Smooth muscle cell (in vitro differentiated cells): Measurements from ENCODE around the gene TRAPPC11. TPM values are rescaled to one million over a fixed set of nuclear protein-coding genes. Genes with fewer than 3 reads are reported as not detected.

Experiments used
- DNase-seq: peaks from one replicate; lab custom pipeline; 2025; ENCODE audit not compliant: unreplicated experiment; lab: John Stamatoyannopoulos, UW
- H2AFZ ChIP-seq: fragments of 200-600 bp; sonication (generic); 2 replicates; pipeline ENCODE4 v1.6.0; 2016; ENCODE audit warnings: antibody characterized with exemption, low read depth, mild to moderate bottlenecking
- H3F3A ChIP-seq: fragments of 200-600 bp; sonication (generic); 2 replicates; pipeline ENCODE4 v1.6.0; 2017; ENCODE audit warnings: antibody characterized with exemption, low read depth
- H3K27ac ChIP-seq: fragments of 200-600 bp; sonication (generic); 2 replicates; pipeline ENCODE4 v1.5.1; 2016; ENCODE audit warnings: low read depth, mild to moderate bottlenecking
- H3K27me3 ChIP-seq: fragments of 200-600 bp; sonication (generic); 2 replicates; pipeline ENCODE4 v1.6.1; 2016; ENCODE audit warnings: low read depth, mild to moderate bottlenecking
- H3K36me3 ChIP-seq: fragments of 200-600 bp; sonication (generic); 2 replicates; pipeline ENCODE4 v1.5.1; 2016; ENCODE audit warnings: low read depth
- H3K4me1 ChIP-seq: fragments of 200-600 bp; sonication (generic); 2 replicates; pipeline ENCODE4 v1.5.1; 2016; ENCODE audit warnings: low read depth
- H3K4me2 ChIP-seq: fragments of 200-600 bp; sonication (generic); 2 replicates; pipeline ENCODE4 v1.6.0; 2016; ENCODE audit warnings: mild to moderate bottlenecking
- H3K4me3 ChIP-seq: fragments of 200-600 bp; sonication (generic); 2 replicates; pipeline ENCODE4 v1.5.1; 2016; ENCODE audit warnings: mild to moderate bottlenecking
- H3K79me2 ChIP-seq: fragments of 200-600 bp; sonication (generic); 2 replicates; pipeline ENCODE4 v1.6.0; 2016; ENCODE audit warnings: low read depth, mild to moderate bottlenecking
- H3K9ac ChIP-seq: fragments of 200-600 bp; sonication (generic); 2 replicates; pipeline ENCODE4 v1.6.0; 2016; ENCODE audit warnings: low read depth
- H3K9me3 ChIP-seq: fragments of 200-600 bp; sonication (generic); replicated peaks from 2 replicates; pipeline ENCODE4 v1.5.1; 2016; ENCODE audit warnings: low read depth
- H4K20me1 ChIP-seq: fragments of 200-600 bp; sonication (generic); 2 replicates; pipeline ENCODE4 v1.6.0; 2016; ENCODE audit warnings: low read depth
- CTCF ChIP-seq: fragments of 200-600 bp; sonication (generic); IDR thresholded peaks from 2 replicates; pipeline ENCODE4 v1.5.1; 2017; ENCODE audit warnings: borderline replicate concordance, mild to moderate bottlenecking, antibody characterized with exemption; ENCODE audit not compliant: insufficient read depth, poor library complexity, severe bottlenecking
- WGBS: methylation state at CpG from one replicate; pipeline ENCODE4 v1.1.7; 2016; ENCODE audit warnings: low lambda C conversion rate; 5-methylcytosine and 5-hydroxymethylcytosine counted together
- polyA plus RNA-seq: library from polyadenylated mRNA; unstranded; fragments of >200 nt; fragmentation: Nextera tagmentation; extraction: Ambion mirVana; gene quantifications from 2 replicates; pipeline ENCODE4 v1.2.1, GENCODE V29; 2016
- total RNA-seq: library from RNA; depleted of rRNA; stranded (reverse); fragments of >200 nt; gene quantifications from 2 replicates; pipeline ENCODE4 v1.2.3, GENCODE V29; 2014

The TRAPPC11 gene
- total and polyA plus RNA-seq, 2 experiments from 2014 or later, result 12.4 to 41.0 TPM

- no peak overlapping the region for H3K4me2 ChIP-seq
- no peaks in the 10 kb centered on the region for H3K36me3 ChIP-seq
- DNase-seq, result no peak
- no peaks in the 10 kb centered on the region for H3K27me3 ChIP-seq
- peaks cover 10% of the 10 kb centered on the region for H3K4me1 ChIP-seq
- H3K4me3 ChIP-seq, result peak overlapping the region; percentile 35
- H2AFZ ChIP-seq, result peak overlapping the region; percentile 96
- H3F3A ChIP-seq, result no peaks in the 10 kb centered on the region
- no peak overlapping the region for H3K27ac ChIP-seq
- no peaks in the 10 kb centered on the region for H3K79me2 ChIP-seq
- H4K20me1 ChIP-seq, result no peaks in the 10 kb centered on the region
- H3K9ac ChIP-seq, result no peak overlapping the region
- TF ChIP-seq CTCF, result no peak
- 70% methylated on average over 4 of the region's 4 CpGs for WGBS
- H3K9me3 ChIP-seq, result no peaks in the 10 kb centered on the region
Measured at GRCh38 chr4:183618681-183619080, 40.4 kb upstream of the TRAPPC11 start.

GRCh38 chr4:183620421-183620820, 38.7 kb upstream of the TRAPPC11 start:
- H3K4me1 ChIP-seq, result peaks cover 10% of the 10 kb centered on the region
- no peak for TF ChIP-seq CTCF
- H2AFZ ChIP-seq, result no peak overlapping the region
- no peaks in the 10 kb centered on the region for H3K27me3 ChIP-seq
- no peaks in the 10 kb centered on the region for H4K20me1 ChIP-seq
- H3K27ac ChIP-seq, result no peak overlapping the region
- no peaks in the 10 kb centered on the region for H3K36me3 ChIP-seq
- no peak overlapping the region for H3K4me3 ChIP-seq
- no peak overlapping the region for H3K9ac ChIP-seq
- 97% methylated on average over 2 of the region's 2 CpGs for WGBS
- no peak for DNase-seq
- no peak overlapping the region for H3K4me2 ChIP-seq
- H3K9me3 ChIP-seq, result no peaks in the 10 kb centered on the region
- no peaks in the 10 kb centered on the region for H3F3A ChIP-seq
- H3K79me2 ChIP-seq, result no peaks in the 10 kb centered on the region

GRCh38 chr4:183621875-183622274, 37.2 kb upstream of the TRAPPC11 start:
- Histone ChIP-seq H3K4me2 (no peak overlapping the region), H3K4me3 (no peak overlapping the region), H3K9ac (no peak overlapping the region), H3K4me1 (peaks cover 10% of the 10 kb centered on the region), H3F3A (no peaks in the 10 kb centered on the region), H3K27me3 (no peaks in the 10 kb centered on the region), H3K9me3 (no peaks in the 10 kb centered on the region), H3K27ac (no peak overlapping the region), H3K79me2 (no peaks in the 10 kb centered on the region), H4K20me1 (no peaks in the 10 kb centered on the region), H2AFZ (no peak overlapping the region), H3K36me3 (no peaks in the 10 kb centered on the region)
- 97% methylated on average over 1 of the region's 1 CpG for WGBS
- DNase-seq, result no peak
- TF ChIP-seq CTCF, result no peak

- no peaks in the 10 kb centered on the region for H3K4me1 ChIP-seq
- no peak overlapping the region for H3K27ac ChIP-seq
- no peak for DNase-seq
- TF ChIP-seq CTCF, result no peak
- no peaks in the 10 kb centered on the region for H3F3A ChIP-seq
- 86% methylated on average over 6 of the region's 6 CpGs for WGBS
- H3K4me2 ChIP-seq, result no peak overlapping the region
- H3K79me2 ChIP-seq, result no peaks in the 10 kb centered on the region
- H3K9me3 ChIP-seq, result no peaks in the 10 kb centered on the region
- H3K9ac ChIP-seq, result no peak overlapping the region
- no peaks in the 10 kb centered on the region for H4K20me1 ChIP-seq
- no peaks in the 10 kb centered on the region for H3K36me3 ChIP-seq
- no peaks in the 10 kb centered on the region for H3K27me3 ChIP-seq
- no peak overlapping the region for H3K4me3 ChIP-seq
- H2AFZ ChIP-seq, result no peak overlapping the region
Measured at GRCh38 chr4:183624548-183624947, 34.5 kb upstream of the TRAPPC11 start.
